ENCODE results near the gene ITK.
A peak's percentile ranks its signal among the peaks of the same experiment; 100 is the strongest.
"Not testable (repeated sequence)": the region's sequence is repeated elsewhere in the genome, so short reads cannot be mapped to it uniquely, and the experiment has no call there.

ITK gene

DNA sequence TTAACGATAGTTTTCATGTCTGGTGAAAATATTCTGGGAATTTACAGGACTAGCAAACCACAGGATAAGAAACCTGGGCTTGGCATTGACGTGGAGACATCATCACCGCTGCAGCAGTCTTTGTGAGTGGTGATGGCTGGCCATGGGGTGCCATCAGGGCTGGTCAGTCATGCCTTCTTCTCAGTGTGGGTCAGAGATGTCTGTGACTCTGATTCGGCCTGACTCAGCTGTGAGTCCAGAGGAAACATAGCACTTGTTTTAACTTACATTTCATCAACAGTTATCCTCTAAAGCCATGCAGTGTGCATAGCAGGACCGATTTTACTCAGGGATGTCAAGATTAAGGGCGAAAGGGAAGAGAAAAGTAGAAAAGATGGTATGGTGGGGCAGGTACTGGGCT is 52.1 kb downstream of the ITK start:
- no peak overlapping the region for H3K4me3 ChIP-seq (ENCODE audit: low read length)
- peak; percentile 12 for DNase-seq (ENCODE audit: low read depth)
- TF ChIP-seq, protein P1, sequence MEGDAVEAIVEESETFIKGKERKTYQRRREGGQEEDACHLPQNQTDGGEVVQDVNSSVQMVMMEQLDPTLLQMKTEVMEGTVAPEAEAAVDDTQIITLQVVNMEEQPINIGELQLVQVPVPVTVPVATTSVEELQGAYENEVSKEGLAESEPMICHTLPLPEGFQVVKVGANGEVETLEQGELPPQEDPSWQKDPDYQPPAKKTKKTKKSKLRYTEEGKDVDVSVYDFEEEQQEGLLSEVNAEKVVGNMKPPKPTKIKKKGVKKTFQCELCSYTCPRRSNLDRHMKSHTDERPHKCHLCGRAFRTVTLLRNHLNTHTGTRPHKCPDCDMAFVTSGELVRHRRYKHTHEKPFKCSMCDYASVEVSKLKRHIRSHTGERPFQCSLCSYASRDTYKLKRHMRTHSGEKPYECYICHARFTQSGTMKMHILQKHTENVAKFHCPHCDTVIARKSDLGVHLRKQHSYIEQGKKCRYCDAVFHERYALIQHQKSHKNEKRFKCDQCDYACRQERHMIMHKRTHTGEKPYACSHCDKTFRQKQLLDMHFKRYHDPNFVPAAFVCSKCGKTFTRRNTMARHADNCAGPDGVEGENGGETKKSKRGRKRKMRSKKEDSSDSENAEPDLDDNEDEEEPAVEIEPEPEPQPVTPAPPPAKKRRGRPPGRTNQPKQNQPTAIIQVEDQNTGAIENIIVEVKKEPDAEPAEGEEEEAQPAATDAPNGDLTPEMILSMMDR (IDR thresholded peaks at IDR 0.05; ENCODE audit: insufficient read depth, low read depth, low read length, missing control alignments) = no peak

DNA sequence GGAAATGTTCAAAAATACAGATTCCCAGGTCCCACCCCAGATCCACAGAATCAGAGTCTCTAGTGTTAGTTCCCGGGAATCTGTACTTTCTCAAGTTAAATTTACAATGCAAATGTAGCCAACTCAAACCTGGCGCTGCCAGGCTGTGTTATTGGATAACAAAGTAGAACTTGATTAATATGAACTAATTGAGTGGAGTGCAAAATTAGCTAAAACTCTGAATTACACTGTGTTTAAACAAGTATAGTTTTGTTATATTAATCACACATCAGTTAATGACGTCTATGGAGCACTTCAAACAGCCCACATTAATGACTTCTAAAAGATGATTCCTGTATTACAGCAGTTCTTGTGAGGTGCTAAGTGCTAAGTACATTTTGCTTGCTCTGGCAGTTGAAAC is 52.9 kb downstream of the ITK start:
- H3K4me3 ChIP-seq (ENCODE audit: low read length) = no peak overlapping the region
- no peak for DNase-seq (ENCODE audit: low read depth)
- TF ChIP-seq, protein P1 (IDR thresholded peaks at IDR 0.05; ENCODE audit: insufficient read depth, low read depth, low read length, missing control alignments) = no peak

DNA sequence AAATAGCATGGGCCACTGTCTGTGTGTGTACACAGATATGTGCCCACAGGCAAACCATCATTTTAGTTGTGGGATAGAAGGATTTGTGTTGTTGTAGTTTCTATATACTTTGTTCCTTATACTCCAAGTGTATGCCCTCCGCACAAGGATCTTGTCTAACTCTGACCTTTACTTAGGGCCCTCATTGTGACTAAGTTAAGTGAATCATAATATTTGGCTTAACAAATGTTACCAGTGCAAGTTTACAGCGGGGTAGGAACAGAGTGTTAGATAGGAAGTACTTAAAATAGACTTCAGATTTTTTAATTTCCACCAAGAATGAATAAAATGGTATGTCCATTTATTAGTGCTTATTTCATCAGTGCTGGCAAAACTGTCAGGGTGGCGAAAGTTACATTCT is 55.8 kb downstream of the ITK start:
- no peak for DNase-seq (ENCODE audit: low read depth)
- TF ChIP-seq, protein P1 (IDR thresholded peaks at IDR 0.05; ENCODE audit: insufficient read depth, low read depth, low read length, missing control alignments) = no peak
- no peak overlapping the region for H3K4me3 ChIP-seq (ENCODE audit: low read length)

DNA sequence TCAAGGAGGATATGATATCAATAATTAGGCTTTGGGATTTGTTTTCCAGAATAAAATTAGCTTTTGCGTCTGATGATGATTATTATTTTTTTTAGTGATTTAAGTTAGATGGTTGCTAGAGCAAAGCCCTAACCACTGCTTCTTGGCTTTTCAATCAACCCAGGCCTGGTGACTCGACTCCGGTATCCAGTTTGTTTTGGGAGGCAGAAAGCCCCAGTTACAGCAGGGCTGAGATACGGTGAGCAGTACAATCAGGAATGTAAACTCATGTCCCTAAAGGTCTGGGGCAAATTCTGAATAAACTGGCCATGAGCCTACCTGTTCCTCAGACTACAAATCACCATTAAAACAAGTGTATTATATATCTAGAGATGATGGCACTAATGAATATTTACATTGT is 60.8 kb downstream of the ITK start:
- DNase-seq (ENCODE audit: low read depth) = no peak
- H3K4me3 ChIP-seq (ENCODE audit: low read length) = no peak overlapping the region
- TF ChIP-seq, protein P1 (IDR thresholded peaks at IDR 0.05; ENCODE audit: insufficient read depth, low read depth, low read length, missing control alignments) = no peak

DNA sequence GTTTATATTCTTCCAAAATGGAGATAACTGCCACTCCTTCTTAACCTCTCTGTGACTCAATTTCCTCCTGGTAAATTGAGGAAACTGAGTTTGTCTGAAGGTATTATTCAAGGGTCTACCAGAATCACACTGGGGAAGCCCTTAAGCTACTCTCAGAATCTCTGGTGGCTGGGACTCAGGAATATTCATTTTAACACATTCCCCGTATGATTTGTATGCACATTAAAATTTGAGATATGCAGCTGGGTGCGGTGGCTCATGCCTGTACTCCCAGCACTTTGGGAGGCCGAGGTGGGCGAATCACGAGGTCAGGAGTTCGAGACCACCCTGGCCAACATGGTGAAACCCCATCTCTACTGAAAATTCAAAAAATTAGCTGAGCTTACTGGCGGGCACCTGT is 64.1 kb downstream of the ITK start:
- DNase-seq (ENCODE audit: low read depth) = not testable (repeated sequence)

DNA sequence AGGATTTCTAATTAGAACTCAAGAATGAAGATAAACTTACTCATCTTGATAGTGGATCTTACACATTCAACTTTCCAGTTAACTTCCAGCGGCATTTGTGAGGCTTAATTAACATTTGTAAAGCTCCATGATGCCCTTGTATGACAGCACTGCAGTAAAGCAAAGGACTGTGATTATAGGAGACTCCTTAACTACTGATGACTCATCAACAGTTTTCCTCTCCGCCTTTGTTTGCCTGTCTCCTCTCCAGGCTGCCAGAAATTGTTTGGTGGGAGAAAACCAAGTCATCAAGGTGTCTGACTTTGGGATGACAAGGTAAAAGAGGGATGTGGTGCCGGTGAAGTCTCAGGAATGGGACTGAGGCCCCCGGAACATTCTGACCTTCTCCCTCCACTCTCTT is 64.8 kb downstream of the ITK start:
- peak; percentile 51 for DNase-seq (ENCODE audit: low read depth)
- TF ChIP-seq, protein P1 (IDR thresholded peaks at IDR 0.05; ENCODE audit: insufficient read depth, low read depth, low read length, missing control alignments) = no peak

More for the DNA sequence above, 64.1 kb downstream of the ITK start:
- H3K4me3 ChIP-seq (ENCODE audit: low read length) = not testable (repeated sequence)

DNA sequence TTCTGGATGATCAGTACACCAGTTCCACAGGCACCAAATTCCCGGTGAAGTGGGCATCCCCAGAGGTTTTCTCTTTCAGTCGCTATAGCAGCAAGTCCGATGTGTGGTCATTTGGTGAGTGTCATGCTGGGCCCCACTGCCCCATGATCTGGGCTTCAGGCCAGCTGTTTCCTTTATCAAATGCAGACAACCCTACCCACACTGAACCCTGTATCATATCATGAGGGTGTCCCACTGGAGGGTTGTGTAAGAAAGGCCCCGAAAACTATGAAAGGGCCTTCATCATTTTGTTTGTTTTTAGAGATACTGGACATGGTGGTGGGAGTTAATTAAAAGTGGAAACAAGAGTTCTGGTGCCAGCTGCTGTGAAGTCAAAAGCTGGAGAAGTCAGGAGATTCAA is 65.2 kb downstream of the ITK start:
- TF ChIP-seq, protein P1 (IDR thresholded peaks at IDR 0.05; ENCODE audit: insufficient read depth, low read depth, low read length, missing control alignments) = no peak
- no peak for DNase-seq (ENCODE audit: low read depth)
- no peak overlapping the region for H3K4me3 ChIP-seq (ENCODE audit: low read length)

More for the DNA sequence above, 64.8 kb downstream of the ITK start:
- no peak overlapping the region for H3K4me3 ChIP-seq (ENCODE audit: low read length)

DNA sequence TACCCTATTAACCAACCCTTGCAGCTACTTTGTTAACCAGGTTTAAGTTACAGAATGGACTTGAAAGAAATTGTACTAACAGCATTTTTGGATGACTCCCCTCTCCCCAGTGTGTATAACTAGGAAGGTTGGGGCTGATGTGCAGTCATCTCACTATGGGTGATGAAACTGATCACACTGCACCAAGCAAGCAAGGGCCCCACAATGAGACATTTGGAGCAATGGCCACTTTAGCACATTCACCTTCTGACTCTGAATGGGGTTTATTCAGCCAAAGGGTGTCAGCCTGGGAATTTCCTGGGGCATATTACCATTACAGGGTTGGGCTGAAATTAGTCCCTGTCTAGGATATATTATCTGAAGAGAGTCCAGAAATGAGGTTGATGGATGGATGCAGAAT is 66.6 kb downstream of the ITK start:
- no peak for DNase-seq (ENCODE audit: low read depth)
- TF ChIP-seq, protein P1 (IDR thresholded peaks at IDR 0.05; ENCODE audit: insufficient read depth, low read depth, low read length, missing control alignments) = no peak
- no peak overlapping the region for H3K4me3 ChIP-seq (ENCODE audit: low read length)

All from epithelial cell of esophagus (primary cell).